GM10248 (cell line): ENCODE data around the gene UBTF.
A peak's percentile ranks its signal among the peaks of the same experiment; 100 is the strongest.

ENCODE experiments used
- CTCF ChIA-PET: fragments of 300-600 bp; sonication (Branson Sonifier 250); formaldehyde crosslinking; extraction: SDS; loops from one replicate; lab custom pipeline; 2021; ENCODE audit warnings: antibody characterized with exemption; lab: Yijun Ruan, JAX
- POLR2A ChIA-PET: fragments of 350-650 bp; sonication (Branson Sonifier 250); formaldehyde crosslinking; extraction: SDS; loops from one replicate; lab custom pipeline; 2020; ENCODE audit warnings: antibody characterized with exemption; lab: Yijun Ruan, JAX
- DNase-seq: peaks from one replicate; pipeline ENCODE4 v3.0.0; 2012; ENCODE audit errors: extremely low spot score
- TF ChIP-seq, protein P1 (sequence below): IDR thresholded peaks from 2 replicates; pipeline ENCODE4 v1.5.1; 2012; ENCODE audit warnings: mild to moderate bottlenecking, low read depth; ENCODE audit errors: extremely low read depth, missing control alignments, control extremely low read depth

Gene UBTF

DNA sequence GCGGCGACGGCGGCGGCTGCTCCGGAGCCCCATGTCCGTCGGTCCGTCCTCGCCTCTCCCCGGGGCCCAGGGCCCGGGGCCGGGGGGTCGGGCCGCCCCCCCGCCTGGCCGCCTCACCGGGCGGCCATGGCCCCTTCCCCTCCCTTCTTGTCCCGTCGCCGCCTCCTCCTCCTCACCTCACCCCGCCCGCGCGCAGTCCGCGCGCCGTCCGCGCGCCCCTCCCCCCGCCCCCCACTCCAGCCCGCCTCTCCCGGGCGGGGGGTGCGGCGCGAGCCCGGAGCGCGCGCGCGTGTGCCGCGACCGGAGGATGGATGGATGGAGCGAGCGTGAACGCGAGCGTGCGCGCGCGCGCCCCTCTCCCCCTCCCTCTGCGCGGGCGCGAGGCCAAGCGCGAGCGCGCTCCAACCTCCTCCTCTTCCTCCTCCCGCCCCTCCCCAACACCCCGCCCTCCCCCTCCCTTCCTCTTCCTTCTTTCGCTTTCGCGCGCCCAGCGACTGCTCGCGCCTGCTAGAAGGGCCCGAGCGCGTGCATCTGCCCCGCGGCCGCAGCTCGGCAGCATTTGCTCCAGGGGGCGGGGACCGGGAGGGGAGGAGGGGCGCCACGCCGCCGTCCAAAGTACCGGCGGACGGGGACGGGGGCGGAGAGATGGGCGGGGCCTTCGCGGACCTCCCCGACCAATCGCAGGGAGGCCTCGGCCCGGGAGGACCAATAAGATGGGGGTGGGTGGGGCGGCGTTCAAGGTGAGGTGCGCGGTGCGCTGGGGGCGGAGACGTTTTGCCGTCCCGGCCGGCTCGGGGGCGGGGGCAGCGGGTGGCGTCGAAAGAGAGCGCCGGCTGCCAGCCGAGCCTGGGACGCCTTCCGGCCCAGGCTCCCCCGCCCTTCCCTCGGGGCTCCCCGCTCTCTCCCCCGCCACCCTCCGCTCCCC lies 19.7 kb downstream of the UBTF start, which contains the start of gene ATXN7L3:
ATXN7L3 (minus strand) TSS at position 332 of the 925 bp plus-strand sequence. CDS start 1,814 bp downstream, outside the sequence.
- POLR2A ChIA-PET = interaction anchor here (0.6 to 1.3 kb wide), 8 partner anchors 8 to 279 kb away, joined by 3 to 7 read pairs (median 4); no protein-coding TSS in a partner anchor
- CTCF ChIA-PET = interaction anchor here (1.0 to 6.5 kb wide), 3 partner anchors 11 to 127 kb away, joined by 3 to 61 read pairs (median 4); no protein-coding TSS in a partner anchor
- TF ChIP-seq, protein P1, sequence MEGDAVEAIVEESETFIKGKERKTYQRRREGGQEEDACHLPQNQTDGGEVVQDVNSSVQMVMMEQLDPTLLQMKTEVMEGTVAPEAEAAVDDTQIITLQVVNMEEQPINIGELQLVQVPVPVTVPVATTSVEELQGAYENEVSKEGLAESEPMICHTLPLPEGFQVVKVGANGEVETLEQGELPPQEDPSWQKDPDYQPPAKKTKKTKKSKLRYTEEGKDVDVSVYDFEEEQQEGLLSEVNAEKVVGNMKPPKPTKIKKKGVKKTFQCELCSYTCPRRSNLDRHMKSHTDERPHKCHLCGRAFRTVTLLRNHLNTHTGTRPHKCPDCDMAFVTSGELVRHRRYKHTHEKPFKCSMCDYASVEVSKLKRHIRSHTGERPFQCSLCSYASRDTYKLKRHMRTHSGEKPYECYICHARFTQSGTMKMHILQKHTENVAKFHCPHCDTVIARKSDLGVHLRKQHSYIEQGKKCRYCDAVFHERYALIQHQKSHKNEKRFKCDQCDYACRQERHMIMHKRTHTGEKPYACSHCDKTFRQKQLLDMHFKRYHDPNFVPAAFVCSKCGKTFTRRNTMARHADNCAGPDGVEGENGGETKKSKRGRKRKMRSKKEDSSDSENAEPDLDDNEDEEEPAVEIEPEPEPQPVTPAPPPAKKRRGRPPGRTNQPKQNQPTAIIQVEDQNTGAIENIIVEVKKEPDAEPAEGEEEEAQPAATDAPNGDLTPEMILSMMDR = no peak
- DNase-seq = peak; percentile 99

DNA sequence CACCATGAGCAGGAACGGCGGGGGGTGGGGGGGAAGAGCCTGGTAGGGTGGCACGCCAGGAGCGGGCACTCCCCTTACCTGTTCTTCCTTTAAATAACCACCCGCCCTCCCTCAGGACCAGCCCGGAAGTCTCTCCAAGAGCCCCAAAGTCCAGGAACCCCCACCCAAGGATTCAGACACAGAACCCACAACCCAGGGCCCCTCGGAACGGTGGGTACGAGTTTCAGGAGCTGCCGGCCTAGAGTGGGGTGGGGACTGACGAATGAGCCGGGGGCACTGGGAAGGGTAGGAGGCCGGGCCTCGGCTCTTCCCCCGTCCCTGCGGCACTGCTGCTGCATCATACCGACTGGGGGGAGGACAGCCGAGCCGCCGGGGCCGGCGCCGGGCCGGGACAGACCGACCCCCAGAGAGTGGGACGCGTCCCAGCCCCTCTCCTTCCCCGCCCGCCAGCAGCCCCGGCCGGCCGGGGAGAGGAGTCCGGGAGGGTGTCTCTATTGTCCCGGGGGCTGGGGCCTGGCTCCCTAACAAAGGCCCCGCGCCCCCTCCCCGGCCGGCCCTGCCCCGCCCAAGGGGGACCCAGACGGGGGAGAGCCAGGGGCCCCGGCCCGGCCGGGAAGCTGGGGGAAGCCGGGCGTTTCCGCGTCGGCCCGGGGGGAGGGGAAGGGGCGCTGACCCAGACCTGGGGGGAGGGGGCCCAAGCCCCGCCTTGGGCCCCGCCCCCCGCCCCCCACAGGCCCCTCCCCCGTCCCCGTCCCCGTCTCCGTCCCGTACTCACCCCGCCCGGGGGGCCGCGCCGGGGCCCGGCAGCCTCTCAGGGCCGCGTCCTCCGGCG lies 20.5 kb downstream of the UBTF start:
- ChIA-PET CTCF (interaction anchor here (0.9 to 6.5 kb wide), 8 partner anchors 10 to 153 kb away, joined by 3 to 61 read pairs (median 5); partner anchors contain the start of gene GRN), POLR2A (interaction anchor here (0.6 to 1.2 kb wide), 2 partner anchors 13 to 17 kb away, joined by 4 to 9 read pairs; no protein-coding TSS in a partner anchor)
- TF ChIP-seq, protein P1 = no peak
- DNase-seq = peak; percentile 90

DNA sequence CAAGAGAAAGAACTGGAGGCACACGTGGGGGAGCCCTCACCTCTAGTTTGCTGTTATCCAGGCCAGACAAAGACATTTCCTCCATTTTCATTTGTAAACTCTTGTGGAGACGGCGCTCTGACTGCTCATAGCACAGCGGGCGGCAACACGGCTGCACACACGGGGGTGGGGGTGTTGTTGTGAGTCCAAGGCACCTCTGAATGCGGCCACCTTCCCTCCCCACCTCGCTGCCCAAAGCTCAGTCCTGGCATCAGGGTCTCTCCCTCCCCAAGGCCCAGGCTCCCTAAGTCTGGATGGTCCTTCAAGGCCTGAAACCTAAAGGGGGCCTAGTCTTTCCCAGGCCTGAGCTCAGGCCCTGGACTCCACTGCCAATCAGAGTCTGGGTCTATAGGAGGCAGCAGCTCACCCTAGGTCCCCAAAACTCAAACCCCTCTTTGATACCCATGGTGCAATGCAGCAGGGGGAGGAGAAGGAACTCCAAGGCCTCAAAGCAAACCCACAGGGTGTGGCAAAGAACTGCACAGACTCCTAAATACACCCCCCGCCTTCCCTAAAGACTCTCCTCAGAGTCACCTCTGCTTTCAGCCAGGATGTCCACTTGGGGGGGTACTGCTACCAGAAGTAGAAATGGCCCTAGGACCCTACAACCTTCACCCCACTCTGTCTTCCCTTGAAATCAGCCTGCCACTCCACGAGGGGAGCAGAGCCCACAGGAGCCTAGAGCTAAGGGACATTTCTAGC lies 21.3 kb downstream of the UBTF start:
- ChIA-PET POLR2A (interaction anchor here (0.6 to 1.2 kb wide), 2 partner anchors 13 to 18 kb away, joined by 4 to 9 read pairs; no protein-coding TSS in a partner anchor), CTCF (interaction anchor here (0.9 to 6.5 kb wide), 7 partner anchors 10 to 154 kb away, joined by 3 to 61 read pairs (median 6); partner anchors contain the start of gene GRN)
- TF ChIP-seq, protein P1 = peak; percentile 16
- DNase-seq = peak; percentile 67

DNA sequence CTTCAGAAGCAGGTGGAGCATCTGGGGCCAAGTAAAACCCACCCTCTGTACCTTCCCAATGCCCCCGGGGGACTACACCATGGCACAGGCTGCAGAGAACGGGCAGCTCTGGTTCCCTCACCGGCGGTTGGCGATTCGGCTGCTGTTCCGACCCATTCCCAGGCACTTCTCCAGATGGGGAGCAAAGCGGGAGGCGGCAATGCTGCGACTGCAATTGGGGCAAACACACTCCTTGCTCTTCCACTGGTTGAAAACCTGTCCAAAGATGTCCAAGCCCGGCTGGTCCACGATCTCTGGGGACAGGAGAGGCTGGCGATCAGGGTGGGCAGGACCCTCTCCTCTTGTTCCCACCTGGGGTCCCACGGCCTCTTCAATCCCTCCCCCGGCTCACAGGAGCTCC lies 22.4 kb downstream of the UBTF start:
- CTCF ChIA-PET = interaction anchor here (6.5 kb wide), 1 partner anchor 14 kb away, joined by 61 read pairs; no protein-coding TSS in a partner anchor
- POLR2A ChIA-PET = no interaction called here
- no peak for DNase-seq
- TF ChIP-seq, protein P1 = no peak

DNA sequence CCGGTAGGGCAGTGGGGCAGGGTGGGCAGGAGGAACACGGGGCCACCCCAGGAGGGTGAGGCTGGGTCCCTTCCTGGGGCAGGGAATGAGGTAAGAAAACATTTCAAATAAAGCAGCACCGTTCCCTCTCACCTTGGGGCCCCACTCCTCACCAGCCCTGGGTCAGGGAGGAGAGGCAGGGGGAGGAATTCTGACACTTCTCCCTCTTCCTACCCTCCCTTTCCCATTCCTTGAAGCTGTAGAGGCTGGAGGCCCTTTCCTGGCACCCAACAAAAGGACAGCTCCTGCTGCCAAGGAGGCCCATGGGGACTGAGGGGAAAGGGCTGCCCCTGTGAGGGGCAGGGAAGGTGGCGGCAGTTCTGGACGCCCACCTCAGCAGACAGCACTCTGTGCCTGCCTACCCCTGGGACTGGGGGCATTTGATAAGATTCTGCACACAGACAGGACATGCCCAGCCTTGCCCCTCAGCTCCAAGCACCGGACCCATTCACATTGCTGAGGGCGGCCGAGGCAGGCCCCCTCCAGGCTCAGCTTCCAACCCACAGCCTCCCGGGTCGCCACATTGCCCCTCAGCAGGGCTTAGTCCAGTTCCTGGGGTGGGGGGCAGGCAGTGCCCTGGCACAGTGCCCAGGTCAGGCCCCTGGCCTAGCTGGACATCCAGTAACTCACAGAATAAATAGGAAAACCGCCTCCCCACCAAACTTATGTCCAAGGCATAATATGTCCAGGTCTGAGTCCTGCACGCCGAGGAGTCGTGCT lies 26.0 kb downstream of the UBTF start:
- TF ChIP-seq, protein P1 = no peak
- CTCF ChIA-PET = interaction anchor here (1.3 to 1.8 kb wide), 2 partner anchors 11 to 25 kb away, joined by 3 to 7 read pairs; no protein-coding TSS in a partner anchor
- no peak for DNase-seq
- POLR2A ChIA-PET = no interaction called here
